Astrocyte (in vitro differentiated cells and primary cell): ENCODE measurements around the gene MYBBP1A. TPM values are rescaled to one million over a fixed set of nuclear protein-coding genes. Genes with fewer than 3 reads are reported as not detected.

ENCODE experiments used
- DNase-seq: peaks from one replicate; pipeline ENCODE4 v3.0.0-alpha.2; 2010; ENCODE audit warnings: low read depth
- FAIRE-seq: peaks from 2 replicates; lab custom pipeline; 2011; peaks lifted over from hg19 to GRCh38; lab: Jason Lieb, UNC
- H2AFZ ChIP-seq: 2 replicates; pipeline ENCODE4 v1.6.0; 2012; ENCODE audit warnings: low read depth, low read length, inconsistent platforms
- H3K27ac ChIP-seq: 2 replicates; pipeline ENCODE4 v1.5.1; 2011; ENCODE audit warnings: low read depth, low read length, inconsistent platforms
- H3K27me3 ChIP-seq: 2 replicates; pipeline ENCODE4 v1.6.0; 2011; ENCODE audit warnings: low read length, inconsistent platforms; ENCODE audit not compliant: insufficient read depth
- H3K36me3 ChIP-seq: 2 replicates; pipeline ENCODE4 v1.5.1; 2011; ENCODE audit warnings: low read length, inconsistent platforms; ENCODE audit not compliant: insufficient read depth
- H3K4me1 ChIP-seq: 2 replicates; pipeline ENCODE4 v1.5.1; 2011; ENCODE audit warnings: low read length, inconsistent platforms; ENCODE audit not compliant: insufficient read depth
- H3K4me2 ChIP-seq: 2 replicates; pipeline ENCODE4 v1.6.0; 2012; ENCODE audit warnings: low read length, inconsistent platforms
- H3K4me3 ChIP-seq: 2 replicates; pipeline ENCODE4 v1.5.1; 2011; ENCODE audit warnings: low read depth, mild to moderate bottlenecking, low read length, inconsistent platforms; ENCODE audit not compliant: insufficient read depth
- H3K79me2 ChIP-seq: 2 replicates; pipeline ENCODE4 v1.6.0; 2012; ENCODE audit warnings: mild to moderate bottlenecking, low read length, inconsistent platforms; ENCODE audit not compliant: insufficient read depth
- H3K9ac ChIP-seq: 2 replicates; pipeline ENCODE4 v1.6.0; 2012; ENCODE audit warnings: mild to moderate bottlenecking, low read length, inconsistent platforms
- H3K9me3 ChIP-seq: 2 replicates; pipeline ENCODE4 v1.5.1; 2012; ENCODE audit warnings: low read depth, mild to moderate bottlenecking, low read length, inconsistent platforms; ENCODE audit not compliant: insufficient read depth
- H4K20me1 ChIP-seq: 2 replicates; pipeline ENCODE4 v1.6.0; 2012; ENCODE audit warnings: low read length, inconsistent platforms; ENCODE audit not compliant: insufficient read depth
- H3K27ac Mint-ChIP-seq: one replicate; pipeline ENCODE4 v1.8.0; 2021; ENCODE audit warnings: mild to moderate bottlenecking, mixed read lengths; ENCODE audit not compliant: unreplicated experiment
- H3K27me3 Mint-ChIP-seq: one replicate; pipeline ENCODE4 v1.8.0; 2021; ENCODE audit warnings: low read depth, mixed read lengths; ENCODE audit not compliant: unreplicated experiment
- H3K36me3 Mint-ChIP-seq: one replicate; pipeline ENCODE4 v1.8.0; 2021; ENCODE audit warnings: low read depth, mixed read lengths; ENCODE audit not compliant: unreplicated experiment
- H3K4me1 Mint-ChIP-seq: one replicate; pipeline ENCODE4 v1.8.0; 2021; ENCODE audit warnings: low read depth, mixed read lengths; ENCODE audit not compliant: unreplicated experiment
- H3K4me3 Mint-ChIP-seq: one replicate; pipeline ENCODE4 v1.8.0; 2021; ENCODE audit warnings: mild to moderate bottlenecking, moderate library complexity, mixed read lengths; ENCODE audit not compliant: unreplicated experiment
- H3K9me3 Mint-ChIP-seq: one replicate; pipeline ENCODE4 v1.8.0; 2021; ENCODE audit warnings: mild to moderate bottlenecking, mixed read lengths; ENCODE audit not compliant: unreplicated experiment
- EZH2 ChIP-seq: IDR thresholded peaks from 2 replicates; pipeline ENCODE4 v1.6.1; 2012; ENCODE audit warnings: mild to moderate bottlenecking, low read length, inconsistent platforms; ENCODE audit not compliant: insufficient read depth
- total RNA-seq: library from RNA; stranded (reverse); gene quantifications from 2 replicates; pipeline ENCODE4 v1.2.1, GENCODE V29; 2021
- TF ChIP-seq, protein P1 (sequence below): IDR thresholded peaks from 2 replicates; pipeline ENCODE4 v1.5.1; 2011; ENCODE audit warnings: low read depth, mild to moderate bottlenecking, inconsistent platforms, low read length, moderate library complexity; ENCODE audit not compliant: insufficient read depth

The MYBBP1A gene
- total RNA-seq, 1 donor from 2014 or later, result 71.1 TPM

DNA sequence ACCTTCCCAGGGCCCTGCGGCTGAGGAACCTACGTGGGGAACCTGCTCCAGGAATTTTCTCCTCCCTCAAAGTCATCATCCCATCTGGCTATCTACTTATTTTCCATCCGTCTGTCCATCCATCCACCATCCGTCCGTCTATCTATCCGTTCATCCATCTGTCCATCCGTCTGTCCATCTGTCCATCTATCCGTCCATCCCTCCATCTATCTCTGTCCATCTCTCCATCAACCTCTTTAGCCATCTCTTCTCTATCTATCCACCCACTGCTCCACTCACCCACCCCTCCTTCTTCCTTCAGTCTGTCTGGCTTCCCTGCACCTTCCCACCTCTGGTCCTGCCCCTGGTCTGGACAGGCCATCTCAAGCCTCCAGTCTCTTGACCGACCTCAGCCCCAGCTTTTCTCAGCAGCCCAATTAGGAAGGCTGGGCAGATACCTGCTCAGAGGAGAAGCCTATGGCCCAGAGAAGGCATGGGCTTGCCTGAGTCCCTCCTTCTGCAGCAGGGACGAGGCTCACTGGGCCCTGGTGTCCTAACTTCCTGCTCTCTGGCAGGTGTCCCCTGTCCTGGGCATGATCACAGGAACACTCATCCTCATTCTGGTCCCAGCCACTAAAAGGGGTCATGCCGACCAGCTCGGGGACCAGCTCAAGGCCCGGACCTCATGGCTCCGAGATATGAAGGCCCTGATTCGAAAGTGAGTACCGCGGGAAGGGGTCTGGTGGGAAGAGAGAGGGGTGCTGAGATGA lies 23.0 kb downstream of the MYBBP1A start:
- Histone ChIP-seq H4K20me1 (peaks cover 2% of the 10 kb centered on the region), H2AFZ (no peak overlapping the region), H3K79me2 (no peaks in the 10 kb centered on the region), H3K27me3 (peaks cover 10% of the 10 kb centered on the region), H3K4me1 (peaks cover 3% of the 10 kb centered on the region), H3K9me3 (no peaks in the 10 kb centered on the region), H3K27ac (no peak overlapping the region), H3K4me2 (no peak overlapping the region), H3K9ac (no peak overlapping the region), H3K36me3 (no peaks in the 10 kb centered on the region), H3K4me3 (no peak overlapping the region)
- no peak for TF ChIP-seq EZH2
- TF ChIP-seq, protein P1, sequence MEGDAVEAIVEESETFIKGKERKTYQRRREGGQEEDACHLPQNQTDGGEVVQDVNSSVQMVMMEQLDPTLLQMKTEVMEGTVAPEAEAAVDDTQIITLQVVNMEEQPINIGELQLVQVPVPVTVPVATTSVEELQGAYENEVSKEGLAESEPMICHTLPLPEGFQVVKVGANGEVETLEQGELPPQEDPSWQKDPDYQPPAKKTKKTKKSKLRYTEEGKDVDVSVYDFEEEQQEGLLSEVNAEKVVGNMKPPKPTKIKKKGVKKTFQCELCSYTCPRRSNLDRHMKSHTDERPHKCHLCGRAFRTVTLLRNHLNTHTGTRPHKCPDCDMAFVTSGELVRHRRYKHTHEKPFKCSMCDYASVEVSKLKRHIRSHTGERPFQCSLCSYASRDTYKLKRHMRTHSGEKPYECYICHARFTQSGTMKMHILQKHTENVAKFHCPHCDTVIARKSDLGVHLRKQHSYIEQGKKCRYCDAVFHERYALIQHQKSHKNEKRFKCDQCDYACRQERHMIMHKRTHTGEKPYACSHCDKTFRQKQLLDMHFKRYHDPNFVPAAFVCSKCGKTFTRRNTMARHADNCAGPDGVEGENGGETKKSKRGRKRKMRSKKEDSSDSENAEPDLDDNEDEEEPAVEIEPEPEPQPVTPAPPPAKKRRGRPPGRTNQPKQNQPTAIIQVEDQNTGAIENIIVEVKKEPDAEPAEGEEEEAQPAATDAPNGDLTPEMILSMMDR, result no peak
- H3K4me3 Mint-ChIP-seq, result no peak overlapping the region
- peaks cover 27% of the 10 kb centered on the region for H3K27me3 Mint-ChIP-seq
- no peaks in the 10 kb centered on the region for H3K9me3 Mint-ChIP-seq
- no peak for FAIRE-seq
- no peaks in the 10 kb centered on the region for H3K36me3 Mint-ChIP-seq
- H3K27ac Mint-ChIP-seq, result peak overlapping the region; percentile 8
- no peak for DNase-seq
- H3K4me1 Mint-ChIP-seq, result peaks cover 2% of the 10 kb centered on the region

DNA sequence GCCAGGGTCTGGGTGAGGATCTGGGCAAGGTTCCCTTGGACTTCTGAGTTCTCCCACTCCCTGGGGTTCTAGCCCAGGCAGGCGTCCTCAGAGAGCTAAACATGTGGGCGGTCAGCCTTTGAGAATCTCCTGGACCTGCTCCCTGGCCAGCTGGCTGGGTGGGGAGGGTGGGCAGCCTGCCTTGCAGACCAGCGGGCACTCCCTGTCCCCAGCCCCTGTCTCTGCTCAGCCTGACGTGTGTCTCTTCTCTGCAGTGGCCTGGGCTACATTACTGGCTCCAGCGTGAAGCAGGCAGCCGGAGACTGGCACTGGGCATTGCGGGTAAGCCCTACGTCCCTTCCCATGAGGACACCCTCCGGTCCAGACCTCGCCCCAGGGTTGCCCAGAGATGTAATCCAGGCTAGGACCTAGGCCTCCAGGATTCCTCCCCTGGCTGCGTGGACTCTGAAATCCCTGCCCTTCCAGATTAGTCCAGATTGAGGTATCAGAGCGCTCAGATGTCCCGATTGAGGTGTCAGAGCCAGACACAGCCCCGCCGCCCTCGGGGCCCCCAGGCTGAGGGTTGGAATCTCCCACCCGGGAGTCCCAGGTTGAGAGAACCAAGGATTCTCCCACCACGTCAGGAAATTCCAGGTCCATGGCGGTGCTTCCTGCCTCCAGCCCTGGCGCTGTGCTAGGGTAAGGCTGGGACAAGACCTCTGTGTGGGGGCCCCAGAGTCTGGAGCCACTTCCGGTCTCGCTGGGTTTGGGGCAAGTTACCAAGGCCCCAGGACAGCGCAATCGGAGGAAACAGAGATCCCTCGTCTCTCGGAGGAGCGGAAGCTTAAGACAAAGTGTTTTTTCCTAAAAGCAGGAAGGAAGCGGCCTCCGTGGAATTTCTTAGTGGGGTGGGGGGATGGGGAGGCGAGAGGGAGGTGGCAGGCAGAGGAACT lies 24.1 kb downstream of the MYBBP1A start:
- Histone ChIP-seq H3K4me2 (no peak overlapping the region), H3K4me1 (no peaks in the 10 kb centered on the region), H3K9ac (no peak overlapping the region), H3K27ac (no peak overlapping the region), H3K4me3 (no peak overlapping the region), H3K79me2 (no peaks in the 10 kb centered on the region), H3K36me3 (no peaks in the 10 kb centered on the region), H2AFZ (no peak overlapping the region), H3K27me3 (peaks cover 12% of the 10 kb centered on the region), H3K9me3 (no peaks in the 10 kb centered on the region), H4K20me1 (no peaks in the 10 kb centered on the region)
- H3K4me3 Mint-ChIP-seq, result no peak overlapping the region
- H3K9me3 Mint-ChIP-seq, result peaks cover under 1% of the 10 kb centered on the region
- DNase-seq (no peak), FAIRE-seq (no peak)
- peaks cover 38% of the 10 kb centered on the region for H3K27me3 Mint-ChIP-seq
- no peaks in the 10 kb centered on the region for H3K4me1 Mint-ChIP-seq
- no peak overlapping the region for H3K27ac Mint-ChIP-seq
- no peaks in the 10 kb centered on the region for H3K36me3 Mint-ChIP-seq
- TF ChIP-seq EZH2, result no peak
- TF ChIP-seq, protein P1, result no peak
